ENCODE measurements around the gene TP53AIP1.

TP53AIP1 gene

DNA sequence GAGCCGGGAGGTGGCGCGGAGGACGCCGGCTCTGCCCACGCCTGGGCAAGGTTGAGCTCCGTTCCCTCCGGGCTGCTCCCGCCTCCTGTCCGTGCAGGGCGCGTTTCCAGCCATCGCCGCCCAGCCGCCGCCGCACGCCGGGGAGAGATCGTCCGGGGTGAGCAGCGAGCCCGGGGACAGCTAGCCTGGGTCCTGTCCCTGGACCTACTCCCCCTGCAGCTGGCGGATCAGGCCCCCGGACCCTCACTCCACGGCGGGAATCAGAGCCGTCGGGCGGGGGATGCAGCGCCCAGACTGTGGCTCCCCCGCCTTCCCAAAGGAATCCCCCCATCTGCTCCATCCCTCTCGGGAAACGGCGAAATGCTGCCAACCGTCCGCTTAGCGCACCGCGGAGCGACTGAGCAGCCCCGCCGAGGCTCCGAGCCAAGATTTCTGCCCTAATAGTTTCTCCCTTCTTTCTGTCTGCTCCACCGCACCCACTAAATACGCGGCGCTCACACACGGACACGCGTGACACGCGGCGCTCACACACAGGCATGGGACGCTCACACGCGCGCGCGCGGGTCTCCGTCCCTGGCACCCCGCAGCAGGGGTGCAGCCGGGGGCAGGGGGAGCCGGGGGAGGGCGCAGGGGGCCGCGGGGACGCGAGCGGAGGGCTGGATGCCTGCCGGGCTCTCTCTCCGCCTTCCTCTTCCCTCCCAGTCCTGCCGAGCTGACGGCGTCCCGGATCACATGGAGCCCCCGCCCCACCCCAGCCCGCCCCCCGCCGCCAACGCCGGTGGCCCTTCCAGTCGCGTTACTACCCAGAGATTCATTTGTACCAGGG, 51.9 kb downstream of the TP53AIP1 start, which contains the start of gene KCNJ5:
TSS of gene KCNJ5 (plus strand) at position 814 of the 826 bp plus-strand sequence. CDS start 19,918 bp downstream, outside the sequence.
- no peak within 1 kb of the TSS for H3K4me3 ChIP-seq (ENCODE audit: low read depth, low read length)
- TF ChIP-seq, protein P1, sequence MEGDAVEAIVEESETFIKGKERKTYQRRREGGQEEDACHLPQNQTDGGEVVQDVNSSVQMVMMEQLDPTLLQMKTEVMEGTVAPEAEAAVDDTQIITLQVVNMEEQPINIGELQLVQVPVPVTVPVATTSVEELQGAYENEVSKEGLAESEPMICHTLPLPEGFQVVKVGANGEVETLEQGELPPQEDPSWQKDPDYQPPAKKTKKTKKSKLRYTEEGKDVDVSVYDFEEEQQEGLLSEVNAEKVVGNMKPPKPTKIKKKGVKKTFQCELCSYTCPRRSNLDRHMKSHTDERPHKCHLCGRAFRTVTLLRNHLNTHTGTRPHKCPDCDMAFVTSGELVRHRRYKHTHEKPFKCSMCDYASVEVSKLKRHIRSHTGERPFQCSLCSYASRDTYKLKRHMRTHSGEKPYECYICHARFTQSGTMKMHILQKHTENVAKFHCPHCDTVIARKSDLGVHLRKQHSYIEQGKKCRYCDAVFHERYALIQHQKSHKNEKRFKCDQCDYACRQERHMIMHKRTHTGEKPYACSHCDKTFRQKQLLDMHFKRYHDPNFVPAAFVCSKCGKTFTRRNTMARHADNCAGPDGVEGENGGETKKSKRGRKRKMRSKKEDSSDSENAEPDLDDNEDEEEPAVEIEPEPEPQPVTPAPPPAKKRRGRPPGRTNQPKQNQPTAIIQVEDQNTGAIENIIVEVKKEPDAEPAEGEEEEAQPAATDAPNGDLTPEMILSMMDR (IDR thresholded peaks at IDR 0.05; ENCODE audit: low read depth, low read length): no peak
- no peak for TF ChIP-seq MYC (IDR thresholded peaks at IDR 0.05; ENCODE audit: low read depth, low read length)
- TF ChIP-seq, protein P2, sequence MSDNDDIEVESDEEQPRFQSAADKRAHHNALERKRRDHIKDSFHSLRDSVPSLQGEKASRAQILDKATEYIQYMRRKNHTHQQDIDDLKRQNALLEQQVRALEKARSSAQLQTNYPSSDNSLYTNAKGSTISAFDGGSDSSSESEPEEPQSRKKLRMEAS (IDR thresholded peaks at IDR 0.05; ENCODE audit: low read depth, low read length): no peak
- TF ChIP-seq POLR2A (IDR thresholded peaks at IDR 0.05; ENCODE audit: extremely low read depth, insufficient read length): no peak
- no peak for DNase-seq (ENCODE audit: low read depth)

DNA sequence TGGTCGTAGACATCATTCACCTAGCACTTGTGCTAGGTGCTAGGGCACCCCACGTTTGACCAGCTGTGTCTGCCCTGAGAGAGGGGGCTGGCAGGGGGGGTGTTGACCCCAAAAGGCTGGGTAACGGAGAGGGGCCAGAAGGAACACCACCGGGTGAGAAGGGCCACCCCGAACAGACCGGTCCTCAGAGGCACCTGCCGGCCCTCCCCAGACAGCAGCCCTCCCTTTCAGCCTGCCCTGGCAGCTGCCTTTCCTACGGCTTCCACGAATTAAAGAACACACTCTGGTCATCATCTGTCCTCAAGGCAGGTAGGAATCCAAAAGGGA, 52.5 kb downstream of the TP53AIP1 start:
- no peak overlapping the region for H3K4me3 ChIP-seq (ENCODE audit: low read depth, low read length)
- TF ChIP-seq POLR2A (IDR thresholded peaks at IDR 0.05; ENCODE audit: extremely low read depth, insufficient read length): no peak
- TF ChIP-seq, protein P1 (IDR thresholded peaks at IDR 0.05; ENCODE audit: low read depth, low read length): no peak
- TF ChIP-seq MYC (IDR thresholded peaks at IDR 0.05; ENCODE audit: low read depth, low read length): no peak
- TF ChIP-seq, protein P2 (IDR thresholded peaks at IDR 0.05; ENCODE audit: low read depth, low read length): no peak
- DNase-seq (ENCODE audit: low read depth): no peak

DNA sequence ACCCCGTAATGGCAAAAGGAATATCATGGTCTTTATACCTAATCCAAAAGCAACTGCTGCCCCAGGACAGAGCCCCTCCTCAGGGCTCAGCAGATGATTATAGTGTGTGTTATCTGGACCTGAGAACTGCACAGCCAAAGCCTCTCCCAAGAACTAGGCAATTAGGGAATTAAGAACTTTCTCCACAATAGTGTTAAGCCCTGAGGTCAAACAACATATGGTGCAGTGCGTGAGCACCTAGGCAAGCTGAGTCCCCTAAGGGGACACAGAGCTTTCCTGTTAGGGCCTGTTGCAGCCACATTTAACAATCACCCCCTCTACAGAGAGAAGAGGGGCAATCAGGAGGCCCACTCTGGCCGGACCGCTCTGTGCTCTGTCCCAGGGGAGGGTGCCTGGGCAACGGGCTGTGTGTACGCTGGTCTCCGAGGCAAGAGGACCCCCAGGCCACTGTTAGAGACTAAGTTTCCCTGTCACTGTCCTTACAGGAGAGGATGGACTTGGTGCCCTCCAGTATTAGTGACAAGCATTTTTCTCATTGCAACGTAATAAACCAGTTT, 52.9 kb downstream of the TP53AIP1 start:
- DNase-seq (ENCODE audit: low read depth): no peak
- TF ChIP-seq, protein P2 (IDR thresholded peaks at IDR 0.05; ENCODE audit: low read depth, low read length): no peak
- TF ChIP-seq MYC (IDR thresholded peaks at IDR 0.05; ENCODE audit: low read depth, low read length) (no peak), POLR2A (IDR thresholded peaks at IDR 0.05; ENCODE audit: extremely low read depth, insufficient read length) (no peak)
- TF ChIP-seq, protein P1 (IDR thresholded peaks at IDR 0.05; ENCODE audit: low read depth, low read length): no peak
- no peak overlapping the region for H3K4me3 ChIP-seq (ENCODE audit: low read depth, low read length)

DNA sequence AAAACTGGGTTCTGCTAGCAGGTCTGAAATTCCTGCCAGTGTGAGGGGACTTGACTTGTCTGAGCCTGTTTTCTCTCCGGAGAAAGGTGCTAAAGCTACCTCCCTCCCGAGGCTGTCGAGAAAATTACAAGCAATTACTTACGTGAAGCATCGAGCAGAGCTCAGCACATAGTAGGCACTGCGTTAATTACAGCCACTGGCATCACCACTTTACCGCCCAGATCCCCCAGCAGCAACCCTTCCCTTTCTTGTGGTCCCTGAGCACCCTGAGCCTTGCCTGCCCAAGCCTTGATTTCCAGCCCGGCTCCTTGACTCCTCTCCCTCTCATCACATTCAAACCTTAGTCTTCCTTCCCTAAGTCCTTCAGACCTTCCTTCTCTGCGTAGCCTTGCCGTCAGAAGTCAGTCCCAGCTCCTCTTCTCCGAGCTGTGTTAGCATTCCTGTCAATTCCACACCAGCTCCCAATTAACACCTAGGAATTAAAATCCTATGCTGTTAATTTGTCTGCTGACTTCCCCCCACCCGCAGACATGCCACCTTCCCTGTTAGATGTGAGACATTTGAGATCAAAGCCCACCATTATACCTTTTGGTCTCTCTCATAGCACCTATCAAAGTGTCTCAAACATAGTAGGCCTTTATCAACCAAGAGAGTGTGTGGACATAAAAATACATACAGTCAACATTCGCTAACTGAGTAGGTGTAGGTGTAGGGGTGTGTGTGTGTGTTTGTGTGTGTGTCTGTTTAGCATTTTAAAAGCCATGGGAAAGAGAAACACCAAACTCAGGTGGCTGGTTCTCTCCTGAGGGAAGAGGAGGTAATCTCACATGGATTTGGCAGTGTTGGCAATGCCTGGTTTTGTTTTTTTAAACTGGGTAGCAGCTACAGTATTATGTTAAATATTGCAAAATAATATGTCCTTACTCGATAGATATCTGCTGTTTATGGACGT, 54.4 kb downstream of the TP53AIP1 start:
- no peak for DNase-seq (ENCODE audit: low read depth)
- H3K4me3 ChIP-seq (ENCODE audit: low read depth, low read length): no peak overlapping the region
- no peak for TF ChIP-seq POLR2A (IDR thresholded peaks at IDR 0.05; ENCODE audit: extremely low read depth, insufficient read length)
- TF ChIP-seq, protein P1 (IDR thresholded peaks at IDR 0.05; ENCODE audit: low read depth, low read length): no peak
- TF ChIP-seq MYC (IDR thresholded peaks at IDR 0.05; ENCODE audit: low read depth, low read length): no peak
- TF ChIP-seq, protein P2 (IDR thresholded peaks at IDR 0.05; ENCODE audit: low read depth, low read length): no peak

DNA sequence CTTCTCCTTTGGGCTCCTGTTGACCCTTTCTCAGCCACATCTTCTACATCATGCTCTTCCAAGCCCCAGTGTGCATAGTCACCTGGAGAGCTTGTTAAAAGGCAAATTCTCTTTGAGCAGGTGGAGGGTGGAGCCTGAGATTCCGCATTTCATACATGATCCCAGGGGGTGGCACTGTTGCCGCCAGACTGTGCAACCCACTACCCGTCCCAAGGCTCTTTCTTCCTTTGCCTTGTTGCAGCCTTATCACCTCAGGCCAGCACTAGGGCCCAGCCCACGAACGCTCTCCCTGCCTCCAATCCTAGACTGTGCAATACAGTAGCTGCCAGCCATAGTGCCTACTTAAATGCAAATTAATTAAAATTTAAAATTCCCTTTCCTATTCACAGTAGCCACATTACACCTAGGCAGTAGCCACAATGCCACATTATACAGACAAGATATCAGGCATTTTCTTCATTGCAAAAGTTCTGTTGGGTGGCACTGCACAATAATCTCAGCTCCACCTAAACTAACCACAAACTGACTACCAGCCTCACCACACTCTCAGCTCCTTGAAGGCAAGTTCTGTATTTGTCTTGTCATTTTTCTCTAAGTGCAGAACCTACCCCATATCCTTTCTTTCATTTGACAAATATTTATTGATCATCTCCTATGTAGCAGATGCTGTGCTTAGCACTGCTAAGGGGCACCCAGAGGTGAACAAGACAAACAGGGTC, 56.1 kb downstream of the TP53AIP1 start:
- no peak overlapping the region for H3K4me3 ChIP-seq (ENCODE audit: low read depth, low read length)
- peak; percentile 66 for DNase-seq (ENCODE audit: low read depth)

More for the DNA sequence above, 56.1 kb downstream of the TP53AIP1 start:
- TF ChIP-seq, protein P1 (IDR thresholded peaks at IDR 0.05; ENCODE audit: low read depth, low read length): peak; percentile 52
- TF ChIP-seq MYC (IDR thresholded peaks at IDR 0.05; ENCODE audit: low read depth, low read length) (no peak), POLR2A (IDR thresholded peaks at IDR 0.05; ENCODE audit: extremely low read depth, insufficient read length) (no peak)
- TF ChIP-seq, protein P2 (IDR thresholded peaks at IDR 0.05; ENCODE audit: low read depth, low read length): no peak
